Duodenal mucosa (tissue), 2 donors: ENCODE measurements around the gene RABIF.
"Not testable (repeated sequence)": the region's sequence is repeated elsewhere in the genome, so short reads cannot be mapped to it uniquely, and the experiment has no call there.

Source experiments
- H3K27ac ChIP-seq: one replicate; pipeline ENCODE4 v1.7.0; 2013; ENCODE audit warnings: low read depth, low read length
- H3K27me3 ChIP-seq, 2 donors: one replicate each; pipeline ENCODE4 v1.7.0; 2013; ENCODE audit warnings: low read length in 2 of 2, control low read depth in 1 of 2; ENCODE audit not compliant: insufficient read depth in 2 of 2, control insufficient read depth in 1 of 2
- H3K36me3 ChIP-seq, 2 donors: one replicate each; pipeline ENCODE4 v1.7.0; 2013; ENCODE audit warnings: low read length in 2 of 2, control low read depth in 1 of 2; ENCODE audit not compliant: insufficient read depth in 2 of 2, control insufficient read depth in 1 of 2
- H3K4me1 ChIP-seq, 2 donors: one replicate each; pipeline ENCODE4 v1.7.0; 2013; ENCODE audit warnings: low read length in 2 of 2, control low read depth in 1 of 2; ENCODE audit not compliant: insufficient read depth in 2 of 2, control insufficient read depth in 1 of 2
- H3K4me3 ChIP-seq, 2 donors: one replicate each; pipeline ENCODE4 v1.7.0; 2013; ENCODE audit warnings: low read length in 2 of 2, low read depth in 1 of 2
- H3K9ac ChIP-seq, 2 donors: one replicate each; pipeline ENCODE4 v1.7.0; 2013; ENCODE audit warnings: low read length in 2 of 2, low read depth in 1 of 2
- H3K9me3 ChIP-seq, 2 donors: one replicate each; pipeline ENCODE4 v1.7.0; 2013; ENCODE audit warnings: low read length in 2 of 2, control low read depth in 1 of 2; ENCODE audit not compliant: control insufficient read depth in 1 of 2

Gene RABIF

GRCh38 chr1:202888531-202889360, at the start of gene RABIF:
RABIF (minus strand) TSS chr1:202889149; CDS start chr1:202889098, 51 bp downstream.
- peak within 1 kb of the TSS; percentile 78 to 94 for H3K4me3 ChIP-seq

GRCh38 chr1:202938287-202938925, 49.5 kb upstream of the RABIF start:
- no peak overlapping the region for H3K9ac ChIP-seq
- H3K36me3 ChIP-seq, result peaks cover 11 to 28% of the 10 kb centered on the region in 2 donors
- no peaks in the 10 kb centered on the region for H3K9me3 ChIP-seq
- no peak overlapping the region for H3K4me3 ChIP-seq
- H3K27me3 ChIP-seq, result no peaks in the 10 kb centered on the region
- H3K4me1 ChIP-seq, result no peaks in the 10 kb centered on the region
- no peak overlapping the region for H3K27ac ChIP-seq

More at GRCh38 chr1:202888531-202889360, at the start of gene RABIF:
- H3K4me1 ChIP-seq, result peaks cover 8 to 14% of the 10 kb centered on the region in 2 donors
- peak within 1 kb of the TSS; percentile 95 for H3K27ac ChIP-seq
- no peaks in the 10 kb centered on the region for H3K27me3 ChIP-seq
- H3K36me3 ChIP-seq, result peaks cover 4 to 29% of the 10 kb centered on the region in 2 donors
- peak within 1 kb of the TSS; percentile 73 to 91 for H3K9ac ChIP-seq
- H3K9me3 ChIP-seq, result no peaks in the 10 kb centered on the region

GRCh38 chr1:202936409-202936808, 47.5 kb upstream of the RABIF start:
- not testable (repeated sequence) for H3K9ac ChIP-seq, H3K27me3 ChIP-seq, H3K4me1 ChIP-seq, H3K27ac ChIP-seq, H3K4me3 ChIP-seq, H3K9me3 ChIP-seq
- peaks cover 0 to 12% of the 10 kb centered on the region in 2 donors for H3K36me3 ChIP-seq

DNA sequence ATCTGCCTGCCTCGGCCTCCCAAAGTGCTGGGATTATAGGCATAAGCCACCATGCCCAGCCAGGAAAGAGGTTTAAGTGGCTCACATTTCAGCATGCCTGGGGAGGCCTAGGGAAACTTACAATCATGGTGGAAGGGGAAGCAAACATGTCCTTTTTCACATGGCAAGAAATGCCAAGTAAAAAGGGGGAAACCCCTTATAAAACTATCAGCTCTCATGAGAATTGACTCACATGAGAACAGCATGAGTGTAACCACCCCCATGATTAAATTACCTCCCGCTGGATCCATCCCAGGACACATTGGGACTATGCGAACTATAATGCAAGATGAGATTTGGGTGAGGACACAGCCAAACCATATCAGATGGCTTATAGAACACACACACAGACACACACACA, 46.9 kb upstream of the RABIF start:
- Histone ChIP-seq H3K4me1 (no peaks in the 10 kb centered on the region), H3K27ac (no peak overlapping the region), H3K9me3 (no peaks in the 10 kb centered on the region), H3K9ac (no peak overlapping the region), H3K4me3 (no peak overlapping the region), H3K27me3 (no peaks in the 10 kb centered on the region), H3K36me3 (peaks cover 0 to 6% of the 10 kb centered on the region in 2 donors)

DNA sequence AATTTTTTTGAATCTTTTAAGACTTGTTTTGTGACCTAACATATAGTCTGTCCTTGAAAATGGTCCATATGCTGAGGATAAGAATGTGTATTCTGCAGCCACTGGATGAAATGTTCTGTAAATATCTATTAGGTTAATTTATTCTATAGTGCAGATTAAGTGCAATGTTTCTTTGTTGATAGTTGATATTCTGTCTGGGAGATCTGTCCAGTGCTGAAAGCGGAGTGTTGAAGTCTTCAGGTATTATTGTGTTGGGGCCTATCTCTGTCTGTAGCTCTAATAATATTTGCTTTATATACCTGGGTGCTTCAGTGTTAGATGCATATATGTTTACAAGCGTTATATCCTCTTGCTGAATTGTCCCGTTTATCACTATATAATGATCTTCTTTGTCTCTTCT, 45.8 kb upstream of the RABIF start:
- Histone ChIP-seq H3K9ac (no peak overlapping the region), H3K27me3 (no peaks in the 10 kb centered on the region), H3K4me1 (no peaks in the 10 kb centered on the region), H3K4me3 (no peak overlapping the region), H3K27ac (no peak overlapping the region), H3K9me3 (no peaks in the 10 kb centered on the region), H3K36me3 (no peaks in the 10 kb centered on the region)

- Histone ChIP-seq H3K27me3 (no peaks in the 10 kb centered on the region), H3K36me3 (no peaks in the 10 kb centered on the region), H3K4me3 (no peak overlapping the region), H3K4me1 (no peaks in the 10 kb centered on the region), H3K27ac (no peak overlapping the region), H3K9me3 (no peaks in the 10 kb centered on the region), H3K9ac (no peak overlapping the region)
These were observed 43.5 kb upstream of the RABIF start for GRCh38 chr1:202932476-202932875.

DNA sequence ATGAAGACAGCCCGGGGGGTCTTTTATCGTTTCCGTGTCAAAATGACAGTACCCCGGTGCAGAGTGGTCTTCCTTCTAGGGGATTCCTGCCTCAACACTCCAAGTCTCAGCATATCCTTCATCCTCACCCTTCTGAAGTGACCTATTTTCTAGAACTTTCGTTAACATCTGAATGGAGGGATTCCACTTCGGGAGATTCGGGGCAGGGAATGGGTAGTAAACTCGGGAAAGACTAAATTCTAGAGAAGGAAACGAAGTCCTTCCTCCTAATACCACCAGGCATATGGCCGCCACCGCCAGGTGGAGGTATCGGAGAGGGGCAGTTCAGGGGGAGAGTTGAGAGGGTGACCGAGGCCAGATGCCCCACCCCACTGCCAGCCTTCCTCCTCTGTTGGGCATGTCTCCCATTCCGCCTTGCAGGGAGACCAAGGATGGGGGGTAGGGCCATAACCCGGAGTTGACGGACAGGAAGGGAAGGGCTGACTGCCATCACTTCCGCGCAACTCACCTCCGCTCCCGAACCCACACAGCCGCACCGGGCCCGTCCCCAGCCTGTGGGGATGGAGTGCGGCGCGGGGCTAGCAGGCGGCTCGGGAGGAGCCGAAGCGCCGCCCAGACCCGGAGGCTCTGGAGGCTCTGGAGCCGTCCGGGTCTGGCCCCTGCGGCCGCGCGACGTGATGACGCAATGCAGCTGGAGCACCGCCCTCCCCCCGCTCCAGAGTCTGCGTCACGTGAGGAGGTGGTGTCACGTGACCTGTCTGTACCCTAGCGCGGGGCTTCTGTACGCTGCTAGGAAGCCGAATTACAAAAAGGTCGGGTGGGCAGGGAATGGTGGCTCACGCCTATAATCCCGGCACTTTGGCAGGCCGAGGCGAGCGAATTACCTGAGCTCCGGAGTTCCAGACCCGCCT, 37.9 kb upstream of the RABIF start, which contains the start of gene KLHL12:
Gene KLHL12 (minus strand): TSS at position 654 of the 911 bp plus-strand sequence. CDS start 2,072 bp downstream, outside the sequence.
- H3K4me3 ChIP-seq, result peak within 1 kb of the TSS; percentile 82 to 98
- peaks cover 3 to 6% of the 10 kb centered on the region in 2 donors for H3K36me3 ChIP-seq
- H3K9ac ChIP-seq, result peak within 1 kb of the TSS; percentile 97
- no peaks in the 10 kb centered on the region for H3K27me3 ChIP-seq
- H3K4me1 ChIP-seq, result peaks cover 6 to 12% of the 10 kb centered on the region in 2 donors
- peak within 1 kb of the TSS; percentile 96 for H3K27ac ChIP-seq
- H3K9me3 ChIP-seq, result no peaks in the 10 kb centered on the region

DNA sequence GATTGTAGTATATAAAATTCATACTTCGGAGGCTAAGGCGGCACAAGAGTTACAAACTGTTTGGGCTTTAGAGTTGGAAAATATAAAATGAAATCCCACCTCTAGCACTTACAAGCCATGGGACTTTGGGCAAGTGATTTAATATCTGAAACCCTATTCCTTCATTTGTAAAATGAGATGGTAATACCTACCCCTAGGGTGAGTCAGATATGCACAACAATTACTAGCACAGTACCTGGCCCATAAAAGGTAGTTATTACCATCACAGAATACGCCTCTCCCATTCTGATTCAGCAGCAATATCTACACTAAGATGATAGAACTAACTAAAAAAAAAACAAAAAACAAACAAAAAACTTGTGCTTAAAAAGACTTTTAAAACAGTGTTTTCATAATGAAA, 34.6 kb upstream of the RABIF start:
- Histone ChIP-seq H3K4me3 (no peak overlapping the region), H3K27ac (no peak overlapping the region), H3K27me3 (no peaks in the 10 kb centered on the region), H3K9ac (no peak overlapping the region), H3K4me1 (peaks cover 6 to 12% of the 10 kb centered on the region in 2 donors), H3K36me3 (peaks cover 11 to 15% of the 10 kb centered on the region in 2 donors), H3K9me3 (no peaks in the 10 kb centered on the region)

DNA sequence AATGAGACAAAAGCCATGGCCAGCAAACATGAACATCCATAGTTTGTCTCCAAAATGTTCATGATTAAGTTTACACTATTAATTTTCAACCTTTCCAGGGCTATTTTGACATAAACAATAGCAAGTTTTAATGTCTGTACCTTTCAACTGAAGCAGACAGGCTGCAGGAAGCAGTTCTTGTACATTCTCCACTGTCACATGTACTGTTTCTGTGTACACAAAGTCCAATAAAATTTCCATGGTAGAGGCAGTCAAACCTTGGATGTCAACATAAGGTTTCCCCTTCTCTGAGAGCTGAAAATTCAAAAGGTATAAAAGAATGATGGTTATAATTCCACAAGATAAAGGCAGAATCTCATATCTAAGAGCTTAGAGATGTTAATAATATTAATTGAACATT, 30.7 kb upstream of the RABIF start:
- Histone ChIP-seq H3K9ac (no peak overlapping the region), H3K4me1 (peaks cover 0 to 4% of the 10 kb centered on the region in 2 donors), H3K4me3 (no peak overlapping the region), H3K36me3 (peaks cover 32 to 52% of the 10 kb centered on the region in 2 donors), H3K27me3 (no peaks in the 10 kb centered on the region), H3K9me3 (no peaks in the 10 kb centered on the region), H3K27ac (no peak overlapping the region)
